ENCODE results near the gene AURKA.
A peak's percentile ranks its signal among the peaks of the same experiment; 100 is the strongest.
"Not testable (repeated sequence)": the region's sequence is repeated elsewhere in the genome, so short reads cannot be mapped to it uniquely, and the experiment has no call there.

Gene AURKA

DNA sequence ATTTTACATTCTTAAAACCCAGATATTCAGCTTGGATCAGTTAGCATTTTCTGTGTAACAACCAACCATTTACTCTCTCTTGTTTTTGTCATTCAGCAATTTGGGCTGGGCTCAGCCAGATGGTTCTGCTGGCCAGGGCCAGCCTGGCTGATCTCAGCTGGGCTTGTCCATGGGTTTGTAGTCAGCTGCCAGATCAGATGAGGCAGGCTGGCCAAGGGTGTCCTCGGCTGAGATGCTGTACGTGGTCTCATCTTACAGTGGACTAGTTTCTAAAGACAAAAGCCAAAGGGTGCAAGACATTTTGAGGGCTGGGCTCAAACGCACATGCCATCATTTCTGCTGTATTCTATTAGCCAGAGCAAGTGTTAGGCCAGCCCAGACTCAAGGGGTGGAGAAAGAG, 49.2 kb downstream of the AURKA start:
- H3K4me3 ChIP-seq (ENCODE audit: low read length), result no peak overlapping the region
- DNase-seq (ENCODE audit: low read depth, low spot score), result no peak

DNA sequence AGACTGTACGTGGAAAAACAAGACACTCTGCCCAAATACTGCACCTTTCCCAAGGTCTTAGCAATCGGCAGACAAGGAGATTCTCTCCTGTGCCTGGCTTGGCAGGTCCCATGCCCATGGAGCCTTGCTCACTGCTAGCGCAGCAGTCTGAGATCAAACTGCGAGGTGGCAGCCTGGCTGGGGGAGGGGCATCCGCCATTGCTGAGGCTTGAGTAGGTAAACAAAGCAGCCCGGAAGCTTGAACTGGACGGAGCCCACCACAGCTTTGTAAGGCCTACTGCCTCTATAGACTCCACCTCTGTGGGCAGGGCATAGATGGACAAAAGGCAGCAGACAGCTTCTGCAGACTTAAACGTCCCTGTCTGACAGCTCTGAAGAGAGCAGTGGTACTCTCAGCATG, 55.3 kb downstream of the AURKA start:
- DNase-seq (ENCODE audit: low read depth, low spot score); H3K4me3 ChIP-seq (ENCODE audit: low read length): not testable (repeated sequence)

GRCh38 chr20:56328861-56329260, 63.2 kb downstream of the AURKA start:
- peak; percentile 12 for DNase-seq (ENCODE audit: low read depth, low spot score)
- no peak overlapping the region for H3K4me3 ChIP-seq (ENCODE audit: low read length)

DNA sequence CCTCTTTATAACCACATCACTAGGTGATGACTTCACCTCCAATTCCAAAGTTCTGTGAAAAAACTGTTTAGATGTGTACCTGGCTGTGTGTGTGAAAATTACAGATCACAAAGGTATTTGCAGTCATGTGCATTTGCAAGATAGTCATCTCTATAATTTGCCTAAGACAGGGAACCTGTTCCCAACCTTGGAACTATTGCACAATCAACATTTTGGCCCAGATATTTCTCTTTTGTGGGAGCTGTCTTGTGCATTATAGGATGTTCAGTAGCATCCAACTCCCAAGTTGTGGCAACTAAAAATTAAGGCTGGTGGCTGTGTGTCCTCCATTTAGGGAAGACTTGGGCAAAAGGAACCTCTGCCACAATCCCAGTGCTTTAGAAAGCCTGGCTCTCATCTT, 67.2 kb downstream of the AURKA start:
- H3K4me3 ChIP-seq (ENCODE audit: low read length), result no peak overlapping the region
- no peak for DNase-seq (ENCODE audit: low read depth, low spot score)

- no peak overlapping the region for H3K4me3 ChIP-seq (ENCODE audit: low read length)
- no peak for DNase-seq (ENCODE audit: low read depth, low spot score)
Measured at GRCh38 chr20:56323656-56324055, 68.4 kb downstream of the AURKA start.

GRCh38 chr20:56323206-56323605, 68.8 kb downstream of the AURKA start:
- H3K4me3 ChIP-seq (ENCODE audit: low read length), result no peak overlapping the region
- DNase-seq (ENCODE audit: low read depth, low spot score), result no peak

- H3K4me3 ChIP-seq (ENCODE audit: low read length), result no peak overlapping the region
- DNase-seq (ENCODE audit: low read depth, low spot score), result no peak
Measured at GRCh38 chr20:56322681-56323080, 69.3 kb downstream of the AURKA start.
